ENCODE results near the gene PITPNM2.

Gene PITPNM2

GRCh38 chr12:123131291-123131832, 19.5 kb downstream of the PITPNM2 start:
- DNase-seq (ENCODE audit: insufficient read length, low spot score) (no peak), FAIRE-seq (no peak)
- TF ChIP-seq, protein P1, sequence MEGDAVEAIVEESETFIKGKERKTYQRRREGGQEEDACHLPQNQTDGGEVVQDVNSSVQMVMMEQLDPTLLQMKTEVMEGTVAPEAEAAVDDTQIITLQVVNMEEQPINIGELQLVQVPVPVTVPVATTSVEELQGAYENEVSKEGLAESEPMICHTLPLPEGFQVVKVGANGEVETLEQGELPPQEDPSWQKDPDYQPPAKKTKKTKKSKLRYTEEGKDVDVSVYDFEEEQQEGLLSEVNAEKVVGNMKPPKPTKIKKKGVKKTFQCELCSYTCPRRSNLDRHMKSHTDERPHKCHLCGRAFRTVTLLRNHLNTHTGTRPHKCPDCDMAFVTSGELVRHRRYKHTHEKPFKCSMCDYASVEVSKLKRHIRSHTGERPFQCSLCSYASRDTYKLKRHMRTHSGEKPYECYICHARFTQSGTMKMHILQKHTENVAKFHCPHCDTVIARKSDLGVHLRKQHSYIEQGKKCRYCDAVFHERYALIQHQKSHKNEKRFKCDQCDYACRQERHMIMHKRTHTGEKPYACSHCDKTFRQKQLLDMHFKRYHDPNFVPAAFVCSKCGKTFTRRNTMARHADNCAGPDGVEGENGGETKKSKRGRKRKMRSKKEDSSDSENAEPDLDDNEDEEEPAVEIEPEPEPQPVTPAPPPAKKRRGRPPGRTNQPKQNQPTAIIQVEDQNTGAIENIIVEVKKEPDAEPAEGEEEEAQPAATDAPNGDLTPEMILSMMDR (IDR thresholded peaks at IDR 0.05; ENCODE audit: insufficient read depth, missing control alignments) = no peak

- TF ChIP-seq, protein P1 (IDR thresholded peaks at IDR 0.05; ENCODE audit: insufficient read depth, missing control alignments) = no peak
- no peak for DNase-seq (ENCODE audit: insufficient read length, low spot score)
- FAIRE-seq = no peak
Observed at GRCh38 chr12:123129621-123130020, 21.3 kb downstream of the PITPNM2 start.

DNA sequence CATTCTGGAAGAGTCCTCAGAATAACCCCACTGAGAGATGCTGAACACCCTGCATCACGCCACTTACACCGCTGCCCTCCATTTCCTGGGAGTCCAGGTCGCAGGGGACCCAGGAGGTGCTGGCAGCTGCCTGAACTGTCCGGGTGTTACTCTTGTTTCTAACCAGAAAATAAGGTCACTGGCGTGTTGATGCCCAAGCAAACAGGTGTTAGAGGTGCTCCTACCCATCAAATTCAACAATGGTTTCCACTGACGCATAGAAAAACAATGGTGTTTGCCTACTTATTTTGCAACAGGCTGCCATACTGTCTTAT, 23.8 kb downstream of the PITPNM2 start:
- DNase-seq (ENCODE audit: insufficient read length, low spot score) (no peak), FAIRE-seq (no peak)
- TF ChIP-seq, protein P1 (IDR thresholded peaks at IDR 0.05; ENCODE audit: insufficient read depth, missing control alignments) = no peak

GRCh38 chr12:123126294-123127181, 24.4 kb downstream of the PITPNM2 start:
- no peak for FAIRE-seq
- no peak for DNase-seq (ENCODE audit: insufficient read length, low spot score)

DNA sequence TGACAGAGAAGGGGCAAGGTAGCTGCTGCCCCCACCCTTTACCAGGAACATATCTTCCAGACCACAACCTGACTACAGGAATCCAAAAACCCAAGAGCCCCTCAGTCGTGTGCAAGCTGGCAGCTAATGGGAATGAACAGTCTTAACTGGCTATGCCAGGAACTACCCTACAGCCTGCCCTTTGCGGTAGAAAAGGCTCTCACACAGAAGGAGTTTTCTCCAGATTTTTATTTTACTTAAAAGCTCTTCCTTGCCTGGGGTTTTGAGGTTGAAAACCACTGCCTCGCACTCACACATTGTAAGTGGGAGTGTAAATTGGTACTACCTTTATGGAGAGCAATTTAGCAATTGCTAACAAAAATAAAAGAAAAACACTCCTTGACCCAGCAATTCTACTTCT, 28.3 kb downstream of the PITPNM2 start:
- DNase-seq (ENCODE audit: insufficient read length, low spot score) (no peak), FAIRE-seq (no peak)
- TF ChIP-seq, protein P1 (IDR thresholded peaks at IDR 0.05; ENCODE audit: insufficient read depth, missing control alignments) = no peak

More at GRCh38 chr12:123126294-123127181, 24.4 kb downstream of the PITPNM2 start:
- TF ChIP-seq, protein P1 (IDR thresholded peaks at IDR 0.05; ENCODE audit: insufficient read depth, missing control alignments) = no peak

DNA sequence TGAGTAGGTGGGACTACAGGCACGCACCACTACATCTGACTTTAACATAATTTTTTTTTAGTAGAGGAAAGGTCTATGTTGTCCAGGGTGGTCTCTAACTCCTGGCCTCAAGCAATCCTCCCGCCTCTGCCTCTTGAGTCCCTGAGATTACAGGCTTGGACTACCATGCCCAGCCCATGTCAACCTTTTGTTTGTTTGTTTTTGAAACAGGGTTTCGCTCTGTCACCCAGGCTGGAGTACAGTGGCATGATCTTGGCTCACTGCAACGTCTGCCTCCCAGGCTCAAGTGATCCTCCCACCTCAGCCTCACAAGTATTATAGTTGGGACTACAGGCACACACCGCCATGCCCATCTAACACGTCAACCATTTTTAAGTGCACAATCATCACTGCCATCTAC, 29.2 kb downstream of the PITPNM2 start:
- DNase-seq (ENCODE audit: insufficient read length, low spot score) (no peak), FAIRE-seq (no peak)
- TF ChIP-seq, protein P1 (IDR thresholded peaks at IDR 0.05; ENCODE audit: insufficient read depth, missing control alignments) = no peak
